Ishikawa (cell line): ENCODE results near the gene NDUFV1.

Experiments
- CEBPB ChIP-seq: IDR thresholded peaks from 2 replicates; pipeline ENCODE4 v1.6.1; 2012
- CREB1 ChIP-seq: IDR thresholded peaks from 2 replicates; pipeline ENCODE4 v1.6.1; 2012; ENCODE audit warnings: low read depth
- EGR1 ChIP-seq: IDR thresholded peaks from 2 replicates; pipeline ENCODE4 v1.6.1; 2012
- EP300 ChIP-seq: IDR thresholded peaks from 2 replicates; pipeline ENCODE4 v1.6.1; 2012; ENCODE audit warnings: borderline replicate concordance
- FOXM1 ChIP-seq: IDR thresholded peaks from 2 replicates; pipeline ENCODE4 v1.6.1; 2012; ENCODE audit warnings: low read depth, borderline replicate concordance
- NFIC ChIP-seq: IDR thresholded peaks from 2 replicates; pipeline ENCODE4 v1.6.1; 2012
- RAD21 ChIP-seq: IDR thresholded peaks from 2 replicates; pipeline ENCODE4 v1.6.1; 2012; ENCODE audit warnings: low read depth
- REST ChIP-seq: IDR thresholded peaks from 2 replicates; pipeline ENCODE4 v1.6.1; 2012; ENCODE audit warnings: low read depth, mild to moderate bottlenecking
- TAF1 ChIP-seq: IDR thresholded peaks from 2 replicates; pipeline ENCODE4 v1.6.1; 2012; ENCODE audit warnings: low read depth, mild to moderate bottlenecking
- TCF12 ChIP-seq: IDR thresholded peaks from 2 replicates; pipeline ENCODE4 v1.6.1; 2012; ENCODE audit warnings: low read depth
- TEAD4 ChIP-seq: IDR thresholded peaks from 2 replicates; pipeline ENCODE4 v1.6.1; 2012
- YY1 ChIP-seq: IDR thresholded peaks from 2 replicates; pipeline ENCODE4 v1.6.1; 2012; ENCODE audit warnings: low read depth
- ZBTB7A ChIP-seq: IDR thresholded peaks from 2 replicates; pipeline ENCODE4 v1.6.1; 2012; ENCODE audit warnings: low read depth
- TF ChIP-seq, protein P1 (sequence below): IDR thresholded peaks from 2 replicates; pipeline ENCODE4 v1.6.1; 2012
- TF ChIP-seq, protein P2 (sequence below): IDR thresholded peaks from 2 replicates; pipeline ENCODE4 v1.6.1; 2012

The NDUFV1 gene

DNA sequence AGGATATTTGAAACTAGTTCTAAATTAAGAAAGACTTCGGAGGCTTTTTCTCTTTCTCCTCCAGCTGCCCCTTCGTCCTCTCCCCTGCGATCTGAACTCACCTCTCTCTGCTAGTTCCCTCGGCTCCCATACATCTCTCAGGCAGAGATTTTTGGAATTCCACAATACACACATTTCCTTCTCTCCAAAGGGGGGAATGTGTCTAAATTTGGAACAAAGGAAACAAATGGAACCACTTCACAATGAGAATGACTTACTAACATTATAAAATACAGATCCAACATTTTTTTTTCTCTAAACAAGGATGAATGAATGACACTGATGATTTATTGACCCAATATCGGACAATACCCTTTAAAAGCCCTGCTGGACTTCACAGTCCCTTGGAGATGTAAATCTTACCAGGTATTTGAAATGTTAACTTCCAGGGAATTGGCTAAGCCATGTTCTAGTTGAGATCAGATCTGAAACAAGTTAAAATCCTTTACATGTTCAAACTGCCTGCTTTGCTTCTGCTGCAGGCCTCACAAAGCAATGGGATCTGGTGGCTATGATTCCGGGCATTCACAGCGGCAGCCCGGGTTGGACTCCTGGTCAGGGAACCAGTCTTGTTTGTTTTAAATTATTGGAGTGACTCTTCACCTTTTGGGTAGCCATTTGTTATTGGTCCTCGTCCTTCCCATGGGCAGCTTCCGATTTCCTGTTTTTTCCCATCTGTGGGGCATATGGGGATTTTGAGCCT is 43.6 kb upstream of the NDUFV1 start:
- no peak for TF ChIP-seq NFIC
- TF ChIP-seq TEAD4 = peak; percentile 61
- no peak for TF ChIP-seq RAD21
- TF ChIP-seq REST = no peak
- TF ChIP-seq, protein P1, sequence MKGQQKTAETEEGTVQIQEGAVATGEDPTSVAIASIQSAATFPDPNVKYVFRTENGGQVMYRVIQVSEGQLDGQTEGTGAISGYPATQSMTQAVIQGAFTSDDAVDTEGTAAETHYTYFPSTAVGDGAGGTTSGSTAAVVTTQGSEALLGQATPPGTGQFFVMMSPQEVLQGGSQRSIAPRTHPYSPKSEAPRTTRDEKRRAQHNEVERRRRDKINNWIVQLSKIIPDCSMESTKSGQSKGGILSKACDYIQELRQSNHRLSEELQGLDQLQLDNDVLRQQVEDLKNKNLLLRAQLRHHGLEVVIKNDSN = no peak
- TF ChIP-seq EP300 = no peak

- TF ChIP-seq FOXM1 (peak; percentile 30; the same call in 1 of the 2 replicates), EP300 (peak; percentile 80; the same call in 1 of the 2 replicates), TEAD4 (peak; percentile 88), YY1 (peak; percentile 65), TCF12 (peak; percentile 76)
Observed at GRCh38 chr11:67563705-67564114, 43.0 kb upstream of the NDUFV1 start.

DNA sequence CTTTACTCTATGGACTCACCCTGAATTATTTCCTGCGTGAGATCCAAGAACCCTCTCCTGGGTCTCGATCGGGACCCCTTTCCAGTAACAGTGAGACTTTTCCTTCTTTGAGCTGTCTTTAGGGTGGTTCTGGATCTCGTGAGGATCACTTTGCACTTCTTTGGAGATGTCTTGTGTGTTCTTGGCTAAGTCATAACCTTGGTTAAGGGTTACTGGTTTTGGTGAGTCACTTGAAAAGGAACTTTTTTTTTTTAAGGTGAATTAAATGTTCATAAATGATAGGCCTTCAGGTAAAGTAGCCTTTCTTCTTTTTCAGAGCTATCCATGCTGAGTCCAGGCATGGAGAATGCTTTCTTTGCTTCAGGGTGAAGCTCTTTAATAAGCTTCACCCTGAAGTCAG is 42.5 kb upstream of the NDUFV1 start:
- TF ChIP-seq REST = no peak
- TF ChIP-seq RAD21 = no peak
- no peak for TF ChIP-seq TAF1
- no peak for TF ChIP-seq EGR1
- no peak for TF ChIP-seq NFIC
- TF ChIP-seq, protein P1 = no peak
- TF ChIP-seq ZBTB7A = no peak
- TF ChIP-seq, protein P2, sequence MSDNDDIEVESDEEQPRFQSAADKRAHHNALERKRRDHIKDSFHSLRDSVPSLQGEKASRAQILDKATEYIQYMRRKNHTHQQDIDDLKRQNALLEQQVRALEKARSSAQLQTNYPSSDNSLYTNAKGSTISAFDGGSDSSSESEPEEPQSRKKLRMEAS = no peak
- TF ChIP-seq CREB1 = no peak
- TF ChIP-seq TEAD4 = no peak
- no peak for TF ChIP-seq FOXM1

DNA sequence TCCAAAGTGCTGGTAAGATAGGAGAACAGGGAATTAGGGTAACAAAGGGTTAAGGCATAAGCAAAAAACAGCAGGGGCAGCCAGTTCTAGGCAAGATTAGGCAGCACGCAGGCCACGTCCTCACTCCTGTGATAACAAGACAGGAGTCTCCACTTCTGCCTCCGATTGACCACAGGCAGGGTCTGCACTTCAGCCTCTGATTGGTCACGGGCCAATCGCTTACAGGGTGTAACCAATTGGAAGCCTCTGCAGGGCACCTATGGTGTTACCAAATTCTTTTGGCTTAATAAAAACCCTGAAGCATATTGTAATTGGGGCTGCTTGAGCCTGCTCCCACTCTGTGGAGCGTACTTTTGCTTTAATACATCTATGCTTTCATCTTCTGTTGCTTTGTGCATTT is 35.3 kb upstream of the NDUFV1 start:
- TF ChIP-seq EGR1 (no peak), CREB1 (no peak), TCF12 (no peak), TAF1 (no peak), CEBPB (no peak), FOXM1 (no peak), ZBTB7A (no peak), YY1 (no peak), REST (no peak), EP300 (no peak), TEAD4 (no peak), NFIC (no peak), RAD21 (no peak)
- TF ChIP-seq, protein P1 = no peak
- TF ChIP-seq, protein P2 = no peak
